Thyroid gland (tissue), 4 donors: ENCODE data around the gene ANKLE1. TPM values are rescaled to one million over a fixed set of nuclear protein-coding genes. Genes with fewer than 3 reads are reported as not detected.
"Not testable (repeated sequence)": the region's sequence is repeated elsewhere in the genome, so short reads cannot be mapped to it uniquely, and the experiment has no call there.

Experiments used
- DNase-seq, 2 donors: peaks; one replicate each; pipeline ENCODE4 v3.0.0-alpha.2; 2019
- H3K27ac ChIP-seq, 3 donors: fragments of 200-600 bp; sonication (generic); 1 replicate in 2 of 3; 2 replicates in 1 of 3; pipeline ENCODE4 v1.5.1; 2016 to 2019; ENCODE audit warnings: mild to moderate bottlenecking in 1 of 3, moderate library complexity in 1 of 3
- H3K27me3 ChIP-seq: fragments of 200-600 bp; sonication (generic); one replicate; pipeline ENCODE4 v1.5.1; 2019
- H3K36me3 ChIP-seq, 2 donors: fragments of 200-600 bp; sonication (generic); one replicate each; pipeline ENCODE4 v1.5.1; 2016 to 2019
- H3K4me1 ChIP-seq, 2 donors: fragments of 200-600 bp; sonication (generic); one replicate each; pipeline ENCODE4 v1.5.1; 2017 to 2019
- H3K4me3 ChIP-seq, 3 donors: fragments of 200-600 bp; sonication (generic); replicated peaks in 1 of 3; 1 replicate in 2 of 3; 2 replicates in 1 of 3; pipeline ENCODE4 v1.5.1; 2016; ENCODE audit warnings: mild to moderate bottlenecking in 1 of 3
- H3K9me3 ChIP-seq: fragments of 200-600 bp; sonication (generic); one replicate; pipeline ENCODE4 v1.5.1; 2017
- POLR2A ChIP-seq, 2 donors: fragments of 450-650 bp; IDR thresholded peaks; one replicate each; pipeline ENCODE4 v1.6.1; 2017; ENCODE audit warnings: antibody characterized with exemption in 2 of 2, mild to moderate bottlenecking in 2 of 2, moderate library complexity in 1 of 2
- WGBS, 2 donors: methylation state at CpG; one replicate each; pipeline ENCODE4 v1.1.5; 2017; 5-methylcytosine and 5-hydroxymethylcytosine counted together
- intact Hi-C: fragments of 100-400 bp; cut with DNase I; formaldehyde crosslinking; loops from one replicate; pipeline ENCODE4 v1.15.1; 2023
- total RNA-seq, 4 donors: library from RNA; depleted of rRNA; stranded (reverse); fragments of >200 nt; gene quantifications; one replicate each; pipeline ENCODE4 v1.2.3, GENCODE V29; 2016
- TF ChIP-seq, protein P1 (sequence below), 6 experiments: fragments of 200-600 bp in 3 of 6; fragments of 450-650 bp in 3 of 6; sonication (generic) in 3 of 6; IDR thresholded peaks; one replicate each; pipeline ENCODE4 v1.5.1; 2016 to 2019; ENCODE audit warnings: antibody characterized with exemption in 6 of 6, mild to moderate bottlenecking in 2 of 6, inconsistent platforms in 1 of 6, moderate library complexity in 1 of 6

Gene ANKLE1
- total RNA-seq, 4 donors from 2014 or later: 0.11 to 0.40 (median 0.27) TPM

DNA sequence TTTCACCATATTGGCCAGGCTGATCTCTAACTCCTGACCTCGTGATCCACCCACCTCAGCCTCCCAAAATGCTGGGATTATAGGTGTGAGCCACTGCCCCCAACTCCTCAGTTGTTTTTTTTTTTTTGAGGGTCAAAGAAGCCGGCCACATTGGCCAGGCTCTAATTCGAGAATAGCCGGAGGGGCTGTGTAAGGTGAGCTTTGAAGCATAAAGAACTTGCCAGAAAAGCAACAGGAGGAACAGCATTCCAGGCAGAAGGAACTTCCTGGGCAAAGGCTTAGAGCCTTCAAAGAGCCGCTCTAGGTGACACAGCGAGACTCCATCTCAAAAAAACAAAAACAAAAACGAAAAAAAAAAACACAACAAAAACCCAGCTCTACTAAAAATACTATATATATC lies 15.7 kb upstream of the ANKLE1 start:
- peaks cover 5% of the 10 kb centered on the region in 2 donors for H3K4me1 ChIP-seq
- 84 to 85% methylated on average over 7 of the region's 7 CpGs for WGBS, 2 donors
- H3K27me3 ChIP-seq: no peaks in the 10 kb centered on the region
- DNase-seq: no peak
- H3K36me3 ChIP-seq: peaks cover under 1 to 4% of the 10 kb centered on the region in 2 donors
- intact Hi-C loops: loop anchor here (10.0 kb wide), 1 partner anchor 51 kb away; the partner anchor contains the start of gene USE1
- no peak overlapping the region for H3K27ac ChIP-seq
- no peak overlapping the region for H3K4me3 ChIP-seq
- no peak for TF ChIP-seq POLR2A (IDR thresholded peaks at IDR 0.05)
- TF ChIP-seq, protein P1, sequence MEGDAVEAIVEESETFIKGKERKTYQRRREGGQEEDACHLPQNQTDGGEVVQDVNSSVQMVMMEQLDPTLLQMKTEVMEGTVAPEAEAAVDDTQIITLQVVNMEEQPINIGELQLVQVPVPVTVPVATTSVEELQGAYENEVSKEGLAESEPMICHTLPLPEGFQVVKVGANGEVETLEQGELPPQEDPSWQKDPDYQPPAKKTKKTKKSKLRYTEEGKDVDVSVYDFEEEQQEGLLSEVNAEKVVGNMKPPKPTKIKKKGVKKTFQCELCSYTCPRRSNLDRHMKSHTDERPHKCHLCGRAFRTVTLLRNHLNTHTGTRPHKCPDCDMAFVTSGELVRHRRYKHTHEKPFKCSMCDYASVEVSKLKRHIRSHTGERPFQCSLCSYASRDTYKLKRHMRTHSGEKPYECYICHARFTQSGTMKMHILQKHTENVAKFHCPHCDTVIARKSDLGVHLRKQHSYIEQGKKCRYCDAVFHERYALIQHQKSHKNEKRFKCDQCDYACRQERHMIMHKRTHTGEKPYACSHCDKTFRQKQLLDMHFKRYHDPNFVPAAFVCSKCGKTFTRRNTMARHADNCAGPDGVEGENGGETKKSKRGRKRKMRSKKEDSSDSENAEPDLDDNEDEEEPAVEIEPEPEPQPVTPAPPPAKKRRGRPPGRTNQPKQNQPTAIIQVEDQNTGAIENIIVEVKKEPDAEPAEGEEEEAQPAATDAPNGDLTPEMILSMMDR (IDR thresholded peaks at IDR 0.05): no peak
- H3K9me3 ChIP-seq: no peaks in the 10 kb centered on the region

DNA sequence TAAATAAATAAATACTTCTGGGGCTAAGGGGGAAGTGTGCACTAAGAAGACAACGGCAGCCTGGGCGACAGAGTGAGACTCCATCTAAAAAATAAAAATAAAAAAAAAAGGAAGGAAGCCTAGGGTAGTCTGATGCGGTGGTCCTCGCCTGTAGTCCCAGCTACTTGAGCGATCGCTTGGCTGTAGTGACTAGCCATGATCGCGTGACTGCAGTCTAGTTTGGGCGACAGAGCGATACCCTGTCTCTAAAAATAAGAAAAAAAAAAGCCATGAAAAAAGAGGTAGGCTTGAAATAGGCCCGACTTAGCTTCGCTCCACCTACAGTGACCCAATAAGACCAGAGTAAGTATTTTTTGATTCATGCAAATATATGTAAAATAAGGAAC lies 15.1 kb upstream of the ANKLE1 start:
- Histone ChIP-seq H3K27me3 (no peaks in the 10 kb centered on the region), H3K36me3 (peaks cover 6 to 9% of the 10 kb centered on the region in 2 donors), H3K27ac (peak overlapping the region in 1 of 3 donors; percentile 13), H3K4me3 (no peak overlapping the region), H3K4me1 (peaks cover 5% of the 10 kb centered on the region in 2 donors), H3K9me3 (no peaks in the 10 kb centered on the region)
- DNase-seq: peak in 1 of 2 donors; percentile 18
- no peak for TF ChIP-seq POLR2A (IDR thresholded peaks at IDR 0.05)
- TF ChIP-seq, protein P1 (IDR thresholded peaks at IDR 0.05): no peak
- intact Hi-C loops: loop anchor here (10.0 kb wide), 1 partner anchor 52 kb away; the partner anchor contains the start of gene USE1
- 62 to 72% methylated on average over 12 of the region's 12 CpGs for WGBS, 2 donors

DNA sequence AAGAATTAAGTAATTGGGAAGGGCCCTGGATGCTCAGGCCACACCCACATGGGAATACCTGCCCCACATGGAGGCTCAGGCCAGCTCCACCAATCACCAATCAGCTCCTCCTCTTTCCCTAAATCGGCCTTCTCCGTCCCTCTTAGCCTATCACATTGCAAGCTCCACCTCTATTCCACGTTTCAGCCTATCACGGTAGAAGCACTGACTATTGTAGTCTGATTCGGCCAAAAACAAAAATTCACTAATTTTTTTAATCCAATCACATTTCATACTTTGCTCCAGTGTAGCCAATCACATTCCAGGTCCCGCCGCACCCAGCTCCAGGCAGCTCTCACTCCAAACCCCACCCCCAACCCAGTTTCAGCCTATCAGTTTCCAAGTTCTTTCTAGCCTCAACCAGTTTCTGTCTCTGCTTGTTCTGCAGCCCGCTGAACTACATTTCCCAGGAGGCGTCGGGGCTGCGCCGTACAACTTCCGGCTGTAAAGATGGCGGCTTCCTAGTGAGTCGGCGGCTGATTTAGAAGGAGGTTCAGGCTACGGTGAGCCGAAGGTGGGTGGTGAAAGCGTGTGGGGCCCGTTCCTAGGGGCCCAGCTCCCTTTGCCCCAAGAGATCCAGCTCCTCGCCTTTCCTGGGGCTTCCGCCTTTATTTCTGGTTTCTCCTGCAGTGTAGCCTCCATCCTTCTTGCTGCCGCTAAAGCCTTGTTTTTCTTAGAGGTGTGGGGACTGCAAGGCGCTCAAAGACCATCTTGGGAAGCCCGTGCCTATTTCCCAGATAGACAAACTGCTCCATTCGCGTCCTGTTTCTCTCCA lies 14.5 kb upstream of the ANKLE1 start, which contains the start of gene BABAM1:
Gene BABAM1, plus strand, starts transcription at position 469 of the 814 bp plus-strand sequence. CDS start 1,364 bp downstream, outside the sequence.
- DNase-seq: peak; percentile 96 to 97
- peak within 1 kb of the TSS; percentile 40 to 46 (median 46) for H3K4me3 ChIP-seq
- H3K36me3 ChIP-seq: peaks cover 12 to 15% of the 10 kb centered on the region in 2 donors
- H3K4me1 ChIP-seq: peaks cover 5% of the 10 kb centered on the region in 2 donors
- H3K27me3 ChIP-seq: no peaks in the 10 kb centered on the region
- intact Hi-C loops: loop anchor here (10.0 kb wide), 1 partner anchor 52 kb away; the partner anchor contains the start of gene USE1
- H3K9me3 ChIP-seq: no peaks in the 10 kb centered on the region
- peak within 1 kb of the TSS in 2 of 3 donors; percentile 13 to 57 for H3K27ac ChIP-seq
- TF ChIP-seq POLR2A (IDR thresholded peaks at IDR 0.05): peak in 1 of 2 donors; percentile 41
- TF ChIP-seq, protein P1 (IDR thresholded peaks at IDR 0.05): no peak
- WGBS, 2 donors: 0% methylated on average over 22 to 27 of the region's 27 CpGs

DNA sequence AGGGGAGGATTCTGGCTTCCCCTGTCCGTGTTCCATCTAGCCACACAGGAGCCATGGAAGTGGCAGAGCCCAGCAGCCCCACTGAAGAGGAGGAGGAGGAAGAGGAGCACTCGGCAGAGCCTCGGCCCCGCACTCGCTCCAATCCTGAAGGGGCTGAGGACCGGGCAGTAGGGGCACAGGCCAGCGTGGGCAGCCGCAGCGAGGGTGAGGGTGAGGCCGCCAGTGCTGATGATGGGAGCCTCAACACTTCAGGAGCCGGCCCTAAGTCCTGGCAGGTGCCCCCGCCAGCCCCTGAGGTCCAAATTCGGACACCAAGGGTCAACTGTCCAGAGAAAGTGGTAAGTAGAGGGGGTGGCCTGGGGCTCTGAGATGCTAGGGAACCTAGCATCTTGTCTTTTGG lies 12.9 kb upstream of the ANKLE1 start:
- H3K9me3 ChIP-seq: no peaks in the 10 kb centered on the region
- H3K36me3 ChIP-seq: peaks cover 16 to 19% of the 10 kb centered on the region in 2 donors
- intact Hi-C loops: loop anchor here (10.0 kb wide), 1 partner anchor 54 kb away; the partner anchor contains the start of gene USE1
- no peak overlapping the region for H3K4me3 ChIP-seq
- TF ChIP-seq, protein P1 (IDR thresholded peaks at IDR 0.05): no peak
- TF ChIP-seq POLR2A (IDR thresholded peaks at IDR 0.05): no peak
- no peak overlapping the region for H3K27ac ChIP-seq
- H3K27me3 ChIP-seq: no peaks in the 10 kb centered on the region
- DNase-seq: no peak
- 87 to 97% methylated on average over 4 to 13 of the region's 13 CpGs for WGBS, 2 donors
- H3K4me1 ChIP-seq: peaks cover 5% of the 10 kb centered on the region in 2 donors

DNA sequence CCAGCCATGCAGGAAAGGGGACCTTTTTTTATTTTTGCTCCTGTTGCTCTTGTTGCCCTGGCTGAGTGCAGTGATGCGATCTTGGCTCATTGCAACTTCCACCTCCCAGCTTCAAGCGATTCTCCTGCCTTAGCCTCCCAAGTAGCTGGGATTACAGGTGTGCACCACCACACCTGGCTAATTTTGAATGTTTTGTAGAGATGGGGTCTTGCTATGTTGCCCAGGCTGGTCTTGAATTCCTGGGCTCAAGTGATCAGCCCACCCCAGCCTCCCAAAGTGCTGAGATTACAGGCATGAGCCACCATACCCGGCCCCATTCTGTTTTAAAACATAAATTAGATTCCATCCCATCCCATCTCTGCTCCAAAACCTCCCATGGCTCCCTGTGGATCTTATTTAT lies 6.8 kb upstream of the ANKLE1 start:
- WGBS, 2 donors: 98 to 99% methylated on average over 3 of the region's 3 CpGs
- H3K27ac ChIP-seq, intact Hi-C loops, H3K4me3 ChIP-seq, DNase-seq, H3K4me1 ChIP-seq, H3K27me3 ChIP-seq, H3K9me3 ChIP-seq: not testable (repeated sequence)
- H3K36me3 ChIP-seq: peaks cover 35 to 55% of the 10 kb centered on the region in 2 donors
